ENCODE results near the gene EPHA1. TPM values are rescaled to one million over a fixed set of nuclear protein-coding genes. Genes with fewer than 3 reads are reported as not detected.

The EPHA1 gene
- total and polyA plus RNA-seq, 2 of the 4 experiments (the other 2 are of a cell fraction), result 0.10 TPM; not detected in 1

GRCh38 chr7:143429770-143430698, 21.4 kb upstream of the EPHA1 start:
- Histone ChIP-seq H3K9me3 (ENCODE audit: control insufficient read depth, insufficient read depth, low read length) (no peaks in the 10 kb centered on the region), H3K18ac (ENCODE audit: low read depth, low read length) (peak overlapping the region; percentile 64; the same call in 1 of the 2 replicates), H4K91ac (ENCODE audit: insufficient read depth, low read depth, low read length) (no peak overlapping the region), H3K4ac (ENCODE audit: low read depth, low read length) (no peak overlapping the region), H3K4me2 (ENCODE audit: low read depth, low read length) (no peak overlapping the region), H3K36me3 (ENCODE audit: control insufficient read depth, insufficient read depth, low read length) (no peaks in the 10 kb centered on the region), H4K8ac (ENCODE audit: low read depth in 2 of 2, low read length in 2 of 2) (no peak overlapping the region; a peak in 1 of 4 replicates), H3K14ac (replicated peaks; ENCODE audit: low read depth, low read length) (no peak overlapping the region), H3K23ac (ENCODE audit: low read depth, low read length) (no peak overlapping the region), H2AK9ac (replicated peaks; ENCODE audit: low read depth, low read length, poor library complexity) (peak overlapping the region; percentile 74), H3K9me1 (ENCODE audit: insufficient read depth, low read length) (no peaks in the 10 kb centered on the region), H2BK15ac (ENCODE audit: low read depth, low read length) (no peak overlapping the region), H3K79me1 (ENCODE audit: low read depth in 1 of 2, low read length in 2 of 2) (no peaks in the 10 kb centered on the region), H3K56ac (ENCODE audit: extremely low read depth, insufficient read depth, low read length) (no peak overlapping the region), H2AK5ac (ENCODE audit: low read depth, low read length) (no peak overlapping the region), H3K4me3 (ENCODE audit: insufficient read depth, low read depth, low read length) (no peak overlapping the region), H2BK120ac (ENCODE audit: low read depth, low read length) (no peak overlapping the region), H3K27me3 (ENCODE audit: control insufficient read depth, insufficient read depth, low read length) (no peaks in the 10 kb centered on the region), H3K27ac (ENCODE audit: insufficient read depth, low read length) (no peak overlapping the region), H2AFZ (replicated peaks; ENCODE audit: low read length, poor library complexity) (peak overlapping the region; percentile 82), H2BK5ac (ENCODE audit: low read depth, low read length, poor library complexity, severe bottlenecking) (no peak overlapping the region), H3K9ac (ENCODE audit: low read depth, low read length) (no peak overlapping the region), H3K4me1 (ENCODE audit: control insufficient read depth, insufficient read depth, low read length) (peaks cover 6% of the 10 kb centered on the region), H4K20me1 (ENCODE audit: insufficient read depth, low read length) (no peaks in the 10 kb centered on the region), H2BK20ac (ENCODE audit: low read depth, low read length) (peak overlapping the region; percentile 15; the same call in 1 of the 2 replicates), H4K5ac (ENCODE audit: low read depth, low read length) (peak overlapping the region; percentile 14; the same call in 1 of the 2 replicates)
- DNase-seq, result peak; percentile 46
- ChIA-PET CTCF (no interaction called here), POLR2A (ENCODE audit: unreplicated experiment) (no interaction called here)
- 0 out of 2 replicates have a peak, but pooled peaks have one; percentile 25 for TF ChIP-seq FOS (IDR thresholded peaks at IDR 0.05; ENCODE audit: low read depth, low read length)
- TF ChIP-seq MAFK (IDR thresholded peaks at IDR 0.05; ENCODE audit: low read depth, low read length), result no peak
- no peak for TF ChIP-seq RFX5 (IDR thresholded peaks at IDR 0.05; ENCODE audit: low read depth, low read length)
- peak; percentile 33; the same call in 1 of the 2 replicates for TF ChIP-seq CEBPB (IDR thresholded peaks at IDR 0.05; ENCODE audit: low read depth, low read length)
- no peak for TF ChIP-seq NFE2L2 (IDR thresholded peaks at IDR 0.05; ENCODE audit: low read depth, low read length)
- dilution Hi-C loops (cut with HindIII; ENCODE audit: low sequenced_read_pairs, unreplicated experiment), result no loop called here
- WGBS, 2 experiments (ENCODE audit: extremely low coverage in 2 of 2, insufficient read length in 1 of 2), result no CpG with 5 or more reads among the region's 10 CpGs
- intact Hi-C loops (cut with micrococcal nuclease), result loop anchor here (2.0 to 5.0 kb wide), 2 partner anchors 27 to 52 kb away; no protein-coding TSS in a partner anchor
- BruUV-seq (replicated peaks), result no TSS peak
- in situ Hi-C loops (cut with MboI; ENCODE audit: low sequenced_read_pairs), result loop anchor here (25.0 kb wide), 1 partner anchor 418 kb away; no protein-coding TSS in a partner anchor
- peak; percentile 44 for ATAC-seq (ENCODE audit: low read depth)

All from IMR-90 (cell line).